ENCODE data around the gene FAM222A. TPM values are rescaled to one million over a fixed set of nuclear protein-coding genes. Genes with fewer than 3 reads are reported as not detected.

Gene FAM222A
- polyA plus RNA-seq, 1 donor from 2014 or later = 8.5 TPM

GRCh38 chr12:109729801-109730200 lies 16.2 kb downstream of the FAM222A start:
- Histone ChIP-seq H3K4me3 (ENCODE audit: low read length) (no peak overlapping the region), H3K27ac (ENCODE audit: low read length) (no peak overlapping the region), H3K9me3 (ENCODE audit: low read length) (no peaks in the 10 kb centered on the region), H3K79me2 (replicated peaks; ENCODE audit: insufficient read depth, low read length) (peaks cover 36% of the 10 kb centered on the region), H3F3A (ENCODE audit: insufficient read depth, low read length, poor library complexity, severe bottlenecking) (no peaks in the 10 kb centered on the region), H4K20me1 (ENCODE audit: insufficient read depth) (no peaks in the 10 kb centered on the region), H3K9me2 (ENCODE audit: insufficient read depth, low read length) (no peaks in the 10 kb centered on the region), H2AFZ (ENCODE audit: low read depth, low read length) (no peak overlapping the region), H3K4me2 (ENCODE audit: low read length) (no peak overlapping the region), H3K9ac (ENCODE audit: low read length) (no peak overlapping the region), H3K27me3 (ENCODE audit: insufficient read depth, low read depth, low read length) (no peaks in the 10 kb centered on the region), H3K36me3 (ENCODE audit: insufficient read depth, low read length) (no peaks in the 10 kb centered on the region)
- TF ChIP-seq RAD21 (conservative IDR thresholded peaks at IDR 0.05) (no peak), SMC3 (conservative IDR thresholded peaks at IDR 0.05; ENCODE audit: poor library complexity) (no peak), EP300 (conservative IDR thresholded peaks at IDR 0.05; ENCODE audit: poor library complexity, severe bottlenecking) (no peak), REST (IDR thresholded peaks at IDR 0.05; ENCODE audit: borderline replicate concordance) (no peak), TAF1 (IDR thresholded peaks at IDR 0.05; ENCODE audit: low read depth) (no peak), POLR2AphosphoS5 (IDR thresholded peaks at IDR 0.05) (no peak), MXI1 (conservative IDR thresholded peaks at IDR 0.05; ENCODE audit: poor library complexity, severe bottlenecking) (no peak), EZH2 (IDR thresholded peaks at IDR 0.05; ENCODE audit: borderline replicate concordance, insufficient read depth, low read length, poor library complexity, severe bottlenecking) (no peak), CTCF (IDR thresholded peaks at IDR 0.05; ENCODE audit: poor library complexity, severe bottlenecking) (no peak)

GRCh38 chr12:109730306-109731145 lies 16.9 kb downstream of the FAM222A start:
- Histone ChIP-seq H3K27ac (ENCODE audit: low read length) (no peak overlapping the region), H3K4me2 (ENCODE audit: low read length) (no peak overlapping the region), H3K9me3 (ENCODE audit: low read length) (no peaks in the 10 kb centered on the region), H3K4me3 (ENCODE audit: low read length) (no peak overlapping the region), H3K79me2 (replicated peaks; ENCODE audit: insufficient read depth, low read length) (peaks cover 43% of the 10 kb centered on the region), H3K36me3 (ENCODE audit: insufficient read depth, low read length) (no peaks in the 10 kb centered on the region), H3K9ac (ENCODE audit: low read length) (no peak overlapping the region), H4K20me1 (ENCODE audit: insufficient read depth) (no peaks in the 10 kb centered on the region), H2AFZ (ENCODE audit: low read depth, low read length) (no peak overlapping the region), H3F3A (ENCODE audit: insufficient read depth, low read length, poor library complexity, severe bottlenecking) (no peaks in the 10 kb centered on the region), H3K27me3 (ENCODE audit: insufficient read depth, low read depth, low read length) (no peaks in the 10 kb centered on the region), H3K9me2 (ENCODE audit: insufficient read depth, low read length) (no peaks in the 10 kb centered on the region)
- no peak for TF ChIP-seq EP300 (conservative IDR thresholded peaks at IDR 0.05; ENCODE audit: poor library complexity, severe bottlenecking)
- TF ChIP-seq EZH2 (IDR thresholded peaks at IDR 0.05; ENCODE audit: borderline replicate concordance, insufficient read depth, low read length, poor library complexity, severe bottlenecking) = no peak
- TF ChIP-seq POLR2AphosphoS5 (IDR thresholded peaks at IDR 0.05) = no peak
- no peak for TF ChIP-seq MXI1 (conservative IDR thresholded peaks at IDR 0.05; ENCODE audit: poor library complexity, severe bottlenecking)
- no peak for TF ChIP-seq RAD21 (conservative IDR thresholded peaks at IDR 0.05)

Data from neural cell (in vitro differentiated cells).